Progenitor cell of endocrine pancreas (in vitro differentiated cells): ENCODE data around the gene MAP7D3. TPM values are rescaled to one million over a fixed set of nuclear protein-coding genes. Genes with fewer than 3 reads are reported as not detected.

ENCODE experiments used
- DNase-seq: peaks from one replicate; pipeline ENCODE4 v3.0.0; 2021; ENCODE audit warnings: low spot score; ENCODE audit not compliant: unreplicated experiment
- H3K27ac Mint-ChIP-seq: 2 replicates; pipeline ENCODE4 v1.8.0; 2021; ENCODE audit warnings: mild to moderate bottlenecking, moderate library complexity, mixed read lengths
- H3K27me3 Mint-ChIP-seq: 2 replicates; pipeline ENCODE4 v1.8.0; 2021; ENCODE audit warnings: mixed read lengths
- H3K36me3 Mint-ChIP-seq: 2 replicates; pipeline ENCODE4 v1.8.0; 2022; ENCODE audit warnings: mixed read lengths; ENCODE audit not compliant: insufficient read depth
- H3K4me1 Mint-ChIP-seq: 2 replicates; pipeline ENCODE4 v1.8.0; 2021; ENCODE audit warnings: low read depth, mixed read lengths
- H3K4me3 Mint-ChIP-seq: 2 replicates; pipeline ENCODE4 v1.8.0; 2021; ENCODE audit warnings: low read depth, mild to moderate bottlenecking, moderate library complexity, mixed read lengths
- H3K9me3 Mint-ChIP-seq: 2 replicates; pipeline ENCODE4 v1.8.0; 2021; ENCODE audit warnings: low read depth, mixed read lengths
- CTCF ChIP-seq: fragments of 200-600 bp; sonication (generic); IDR thresholded peaks from one replicate; pipeline ENCODE4 v1.5.0; 2021; ENCODE audit warnings: antibody characterized with exemption, mild to moderate bottlenecking; ENCODE audit not compliant: unreplicated experiment
- total RNA-seq: library from RNA; stranded (reverse); gene quantifications from 2 replicates; pipeline ENCODE4 v1.2.1, GENCODE V29; 2021

The MAP7D3 gene
- total RNA-seq, 1 donor from 2014 or later = 5.8 TPM

DNA sequence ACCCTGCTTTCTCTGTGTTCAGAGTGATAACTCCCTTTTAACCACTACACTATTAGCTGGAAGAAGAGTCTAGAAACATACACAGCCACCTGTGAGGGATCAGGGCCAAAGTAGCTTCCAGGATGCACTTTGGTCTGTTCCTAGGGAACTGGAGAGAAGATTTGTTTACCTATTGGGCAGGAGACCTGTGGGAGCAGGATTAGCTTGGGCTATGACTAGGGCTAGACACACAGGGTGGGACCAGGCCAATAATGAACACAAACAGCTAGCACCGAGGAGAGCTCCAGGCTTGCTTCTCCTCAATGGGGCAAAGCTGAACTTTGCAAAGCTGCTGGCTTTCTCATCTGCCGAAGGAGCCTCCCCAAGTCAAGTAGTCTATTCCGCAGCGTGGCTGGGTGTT is 24.4 kb upstream of the MAP7D3 start:
- H3K9me3 Mint-ChIP-seq = peaks cover 8% of the 10 kb centered on the region
- no peaks in the 10 kb centered on the region for H3K36me3 Mint-ChIP-seq
- H3K4me3 Mint-ChIP-seq = no peak overlapping the region
- H3K27me3 Mint-ChIP-seq = no peaks in the 10 kb centered on the region
- H3K27ac Mint-ChIP-seq = no peak overlapping the region
- TF ChIP-seq CTCF = no peak
- no peaks in the 10 kb centered on the region for H3K4me1 Mint-ChIP-seq
- DNase-seq = no peak

DNA sequence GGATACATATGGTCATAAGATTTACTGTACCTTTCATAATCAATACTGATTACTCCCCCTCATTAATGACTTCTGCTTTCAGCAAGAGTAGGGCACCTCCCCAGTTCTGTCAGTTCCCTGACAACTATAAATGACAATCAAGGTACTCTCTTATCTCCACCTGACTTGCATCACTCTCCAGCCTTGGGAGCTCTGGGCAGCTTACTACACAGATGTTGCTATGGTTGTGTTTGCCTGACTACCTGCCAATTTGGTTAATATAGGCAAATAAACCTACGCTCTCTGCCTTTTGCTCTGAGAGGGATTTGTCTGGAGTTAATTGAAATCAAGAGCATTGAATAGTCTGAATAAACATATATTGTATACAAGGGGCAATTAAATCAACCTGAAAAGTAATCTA is 22.8 kb upstream of the MAP7D3 start:
- Mint-ChIP-seq H3K27ac (no peak overlapping the region), H3K4me1 (no peaks in the 10 kb centered on the region), H3K4me3 (no peak overlapping the region), H3K36me3 (no peaks in the 10 kb centered on the region), H3K9me3 (peaks cover 9% of the 10 kb centered on the region), H3K27me3 (no peaks in the 10 kb centered on the region)
- TF ChIP-seq CTCF = no peak
- no peak for DNase-seq

- Mint-ChIP-seq H3K27me3 (no peaks in the 10 kb centered on the region), H3K4me3 (no peak overlapping the region), H3K4me1 (no peaks in the 10 kb centered on the region), H3K36me3 (no peaks in the 10 kb centered on the region), H3K9me3 (peaks cover 7% of the 10 kb centered on the region), H3K27ac (no peak overlapping the region)
- DNase-seq = no peak
- no peak for TF ChIP-seq CTCF
Observed at GRCh38 chrX:136272325-136272724, 21.1 kb upstream of the MAP7D3 start.

GRCh38 chrX:136271300-136271699 is 20.1 kb upstream of the MAP7D3 start:
- Mint-ChIP-seq H3K4me1 (no peaks in the 10 kb centered on the region), H3K36me3 (no peaks in the 10 kb centered on the region), H3K4me3 (no peak overlapping the region), H3K27ac (no peak overlapping the region), H3K9me3 (peaks cover 7% of the 10 kb centered on the region), H3K27me3 (no peaks in the 10 kb centered on the region)
- no peak for TF ChIP-seq CTCF
- DNase-seq = no peak

- H3K9me3 Mint-ChIP-seq = peaks cover 10% of the 10 kb centered on the region
- no peak for DNase-seq
- no peaks in the 10 kb centered on the region for H3K27me3 Mint-ChIP-seq
- no peak for TF ChIP-seq CTCF
- H3K4me1 Mint-ChIP-seq = no peaks in the 10 kb centered on the region
- H3K27ac Mint-ChIP-seq = no peak overlapping the region
- H3K4me3 Mint-ChIP-seq = no peak overlapping the region
- no peaks in the 10 kb centered on the region for H3K36me3 Mint-ChIP-seq
Observed at GRCh38 chrX:136269921-136270320, 18.7 kb upstream of the MAP7D3 start.
